Purkinje cell (primary cell): ENCODE measurements around the gene GPS2. TPM values are rescaled to one million over a fixed set of nuclear protein-coding genes. Genes with fewer than 3 reads are reported as not detected.

Experiments used
- polyA plus RNA-seq: library from polyadenylated mRNA; unstranded; fragments of >200 nt; fragmentation: Nextera tagmentation; gene quantifications from 2 replicates; pipeline ENCODE4 v1.2.1, GENCODE V29; 2014

The GPS2 gene
- polyA plus RNA-seq = 42.5 and 54.6 TPM in 2 replicates

GRCh38 chr17:7314719-7315569 lies at the start of gene GPS2:
Gene GPS2 (minus strand): TSS chr17:7315360. CDS start chr17:7315052, 308 bp downstream.

GRCh38 chr17:7355053-7355452 lies 39.9 kb upstream of the GPS2 start, which contains the start of gene TMEM95:
Gene TMEM95 (plus strand): TSS chr17:7355156. CDS start chr17:7355205, 49 bp downstream.

DNA sequence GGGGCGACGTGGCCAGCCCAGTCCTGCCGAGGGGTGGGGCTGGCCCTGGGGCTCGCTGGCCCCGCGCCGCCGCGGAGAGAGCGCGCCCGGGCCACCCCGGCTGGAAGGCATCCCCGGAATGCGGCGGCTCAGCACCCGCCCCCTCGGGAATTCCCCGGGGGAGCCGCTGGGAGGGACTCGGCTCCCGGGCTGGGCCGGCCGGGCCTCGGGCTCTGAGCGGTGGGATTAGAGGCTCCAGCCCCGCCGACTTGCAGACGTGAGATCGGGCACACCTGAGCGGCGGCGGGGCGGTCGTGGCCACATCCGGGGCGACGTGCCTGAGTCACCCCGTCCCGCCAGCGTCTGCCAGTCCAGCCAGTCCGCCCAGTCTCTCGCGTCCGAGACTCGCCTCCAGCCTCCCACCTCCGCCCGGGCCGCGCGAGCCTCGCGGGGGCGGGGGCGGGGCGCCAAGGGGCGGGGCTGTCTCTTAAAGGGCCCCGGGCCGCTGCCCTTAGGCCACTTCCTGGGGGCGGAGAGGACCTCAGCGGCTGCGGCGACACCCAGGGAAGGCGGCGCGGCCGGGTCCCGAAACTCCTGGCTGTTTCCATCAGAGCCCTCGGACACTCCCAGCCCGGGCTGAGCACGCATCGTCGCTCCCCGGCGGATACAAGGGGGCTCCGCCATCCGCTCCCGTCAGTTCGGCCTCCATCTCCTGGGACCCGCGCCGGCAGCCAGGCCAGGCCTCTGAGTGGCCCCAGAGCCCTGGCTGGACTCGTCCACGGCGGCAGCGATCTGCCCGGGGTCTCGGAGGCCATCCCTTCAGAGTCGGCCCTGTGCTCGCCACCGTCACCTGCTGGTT lies 36.7 kb upstream of the GPS2 start, which contains the start of gene KCTD11:
Gene KCTD11, plus strand, starts transcription at position 498 of the 838 bp plus-strand sequence.

GRCh38 chr17:7336240-7337175 lies 21.3 kb upstream of the GPS2 start, which contains the start of gene ACAP1:
Gene ACAP1 (plus strand): TSS chr17:7336529. CDS start chr17:7336735, 206 bp downstream.

DNA sequence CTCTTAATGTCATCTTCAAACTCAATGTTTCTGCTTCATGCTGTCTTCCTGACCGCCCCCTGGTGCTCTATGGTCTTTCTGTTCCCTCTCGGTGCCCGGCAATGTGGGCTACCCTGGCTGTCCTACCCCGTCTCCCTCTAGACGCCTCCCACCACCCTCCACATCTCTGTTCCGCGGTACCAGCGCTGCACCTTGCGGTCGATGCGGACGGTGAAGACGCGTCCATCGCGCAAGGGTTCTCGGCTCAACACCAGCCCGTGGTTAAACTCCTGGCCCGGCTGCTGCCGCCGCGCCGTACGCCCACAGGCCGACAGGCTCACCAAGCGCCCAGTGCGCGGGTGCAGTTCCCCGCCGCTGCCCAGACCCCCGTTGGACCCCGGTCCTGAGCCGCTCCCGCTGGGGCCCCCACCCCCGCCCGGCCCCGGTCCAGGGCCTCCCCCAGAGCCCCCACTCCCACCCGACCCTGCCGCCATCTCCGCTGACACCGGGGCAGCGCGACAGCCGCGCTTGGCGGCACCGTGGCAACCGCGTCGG lies 13.7 kb upstream of the GPS2 start, which contains the start of gene NEURL4:
Gene NEURL4, minus strand, starts transcription at position 496 of the 534 bp plus-strand sequence. Its CDS starts 23 bp downstream, at position 473.

GRCh38 chr17:7306911-7307685 lies 8.1 kb downstream of the GPS2 start, which contains the start of gene EIF5A:
Gene EIF5A (plus strand): TSS chr17:7307628. CDS start chr17:7309636, 2,008 bp downstream.

DNA sequence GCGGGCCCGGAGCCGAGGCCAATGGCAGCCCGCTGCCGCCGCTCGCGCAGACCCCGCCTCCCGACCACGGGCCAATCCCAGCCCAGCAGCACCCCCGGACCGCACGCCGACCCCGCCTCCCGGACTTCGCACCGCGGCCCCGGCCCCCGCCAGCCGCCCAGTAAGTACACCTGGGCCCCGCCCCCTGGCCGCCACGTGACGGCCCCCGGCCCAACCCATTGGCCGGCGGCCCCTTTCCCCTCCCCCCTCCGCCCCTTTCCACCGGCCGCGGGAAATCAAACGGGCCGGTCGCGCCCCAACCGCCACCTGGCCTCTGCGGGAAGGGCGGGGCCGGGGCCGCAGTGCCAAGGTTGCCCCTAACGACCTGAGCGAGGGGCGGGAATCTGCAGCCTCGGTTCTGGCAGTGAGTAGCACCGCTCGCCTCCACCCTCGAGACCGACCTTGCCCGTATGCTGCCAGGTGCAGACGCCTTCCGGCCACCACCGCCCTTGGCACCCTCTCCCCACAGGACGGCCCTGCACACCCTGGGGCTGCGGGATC lies 20.5 kb downstream of the GPS2 start, which contains the start of gene YBX2:
Gene YBX2, minus strand, starts transcription at position 26 of the 540 bp plus-strand sequence. CDS start 139 bp downstream, outside the sequence.

DNA sequence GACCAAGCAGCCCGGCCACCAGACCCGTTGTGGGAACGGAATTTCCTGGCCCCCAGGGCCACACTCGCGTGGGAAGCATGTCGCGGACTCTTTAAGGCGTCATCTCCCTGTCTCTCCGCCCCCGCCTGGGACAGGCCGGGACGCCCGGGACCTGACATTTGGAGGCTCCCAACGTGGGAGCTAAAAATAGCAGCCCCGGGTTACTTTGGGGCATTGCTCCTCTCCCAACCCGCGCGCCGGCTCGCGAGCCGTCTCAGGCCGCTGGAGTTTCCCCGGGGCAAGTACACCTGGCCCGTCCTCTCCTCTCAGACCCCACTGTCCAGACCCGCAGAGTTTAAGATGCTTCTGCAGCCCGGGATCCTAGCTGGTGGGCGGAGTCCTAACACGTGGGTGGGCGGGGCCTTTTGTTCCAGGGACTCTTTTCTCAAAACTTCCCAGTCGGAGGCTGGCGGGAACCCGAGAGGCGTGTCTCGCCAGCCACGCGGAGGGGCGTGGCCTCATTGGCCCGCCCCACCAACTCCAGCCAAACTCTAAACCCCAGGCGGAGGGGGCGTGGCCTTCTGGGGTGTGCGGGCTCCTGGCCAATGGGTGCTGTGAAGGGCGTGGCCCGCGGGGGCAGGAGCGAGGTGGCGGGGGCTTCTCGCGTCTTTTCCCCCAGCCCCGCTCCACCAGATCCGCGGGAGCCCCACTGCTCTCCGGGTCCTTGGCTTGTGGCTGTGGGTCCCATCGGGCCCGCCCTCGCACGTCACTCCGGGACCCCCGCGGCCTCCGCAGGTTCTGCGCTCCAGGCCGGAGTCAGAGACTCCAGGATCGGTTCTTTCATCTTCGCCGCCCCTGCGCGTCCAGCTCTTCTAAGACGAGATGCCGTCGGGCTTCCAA lies 33.8 kb downstream of the GPS2 start, which contains the start of gene SLC2A4:
Gene SLC2A4, plus strand, starts transcription at position 645 of the 879 bp plus-strand sequence. Its CDS starts 217 bp downstream, at position 862.

Other genes starting within 250 kb of the GPS2 start
- gene CLEC10A, start 235.1 kb downstream of the GPS2 start, polyA plus RNA-seq = not detected in 2 replicates
- gene ASGR2, start 200.5 kb downstream of the GPS2 start, polyA plus RNA-seq = 0.57 and 4.5 TPM in 2 replicates
- gene ASGR1, start 136.0 kb downstream of the GPS2 start, polyA plus RNA-seq = 1.7 and 5.0 TPM in 2 replicates
- 1.7 and 3.0 TPM in 2 replicates for gene DLG4, start 95.5 kb downstream of the GPS2 start, polyA plus RNA-seq
- 50.1 and 52.5 TPM in 2 replicates for gene ACADVL, start 95.4 kb downstream of the GPS2 start, polyA plus RNA-seq
- gene DVL2, start 80.8 kb downstream of the GPS2 start, polyA plus RNA-seq = 0.91 and 1.8 TPM in 2 replicates
- gene PHF23, start 75.9 kb downstream of the GPS2 start, polyA plus RNA-seq = 8.9 and 12.1 TPM in 2 replicates
- gene GABARAP, start 72.9 kb downstream of the GPS2 start, polyA plus RNA-seq = 235 and 613 TPM in 2 replicates
- gene CTDNEP1, start 63.6 kb downstream of the GPS2 start, polyA plus RNA-seq = 9.3 and 15.5 TPM in 2 replicates
- gene ELP5, start 63.1 kb downstream of the GPS2 start, polyA plus RNA-seq = 15.8 and 16.6 TPM in 2 replicates
- not detected in 2 replicates for gene CLDN7, start 52.9 kb downstream of the GPS2 start, polyA plus RNA-seq
- not detected in 2 replicates for gene SLC2A4, start 33.6 kb downstream of the GPS2 start, polyA plus RNA-seq
- gene YBX2, start 20.7 kb downstream of the GPS2 start, polyA plus RNA-seq = not detected in 2 replicates
- 41.6 and 47.0 TPM in 2 replicates for gene EIF5A, start 7.7 kb downstream of the GPS2 start, polyA plus RNA-seq
- gene NEURL4, start 14.0 kb upstream of the GPS2 start, polyA plus RNA-seq = 0.34 TPM in 1 of 2 replicates, not detected in the other
- 4.1 and 5.8 TPM in 2 replicates for gene ACAP1, start 21.2 kb upstream of the GPS2 start, polyA plus RNA-seq
- not detected in 2 replicates for gene KCTD11, start 36.8 kb upstream of the GPS2 start, polyA plus RNA-seq
- not detected in 2 replicates for gene TMEM95, start 39.8 kb upstream of the GPS2 start, polyA plus RNA-seq
- gene TNK1, start 65.7 kb upstream of the GPS2 start, polyA plus RNA-seq = 0.15 TPM in 1 of 2 replicates, not detected in the other
- 1.3 and 1.8 TPM in 2 replicates for gene PLSCR3, start 79.2 kb upstream of the GPS2 start, polyA plus RNA-seq
- gene TMEM256, start 88.7 kb upstream of the GPS2 start, polyA plus RNA-seq = 148 and 161 TPM in 2 replicates
- gene NLGN2, start 92.5 kb upstream of the GPS2 start, polyA plus RNA-seq = 6.6 and 13.0 TPM in 2 replicates
- gene SPEM1, start 105.0 kb upstream of the GPS2 start, polyA plus RNA-seq = not detected in 2 replicates
- not detected in 2 replicates for gene SPEM2, start 110.3 kb upstream of the GPS2 start, polyA plus RNA-seq
- not detected in 2 replicates for gene SPEM3, start 113.5 kb upstream of the GPS2 start, polyA plus RNA-seq
- not detected in 2 replicates for gene TMEM102, start 120.1 kb upstream of the GPS2 start, polyA plus RNA-seq
- 1.2 and 2.0 TPM in 2 replicates for gene FGF11, start 124.2 kb upstream of the GPS2 start, polyA plus RNA-seq
- 14.7 and 16.0 TPM in 2 replicates for gene CHRNB1, start 129.7 kb upstream of the GPS2 start, polyA plus RNA-seq
- gene ZBTB4, start 164.3 kb upstream of the GPS2 start, polyA plus RNA-seq = 9.2 and 9.5 TPM in 2 replicates
- gene SLC35G6, start 166.1 kb upstream of the GPS2 start, polyA plus RNA-seq = not detected in 2 replicates
- 6.4 and 7.7 TPM in 2 replicates for gene POLR2A, start 169.0 kb upstream of the GPS2 start, polyA plus RNA-seq
- 1.9 and 5.1 TPM in 2 replicates for gene TNFSF12, start 233.7 kb upstream of the GPS2 start, polyA plus RNA-seq
- 0.28 TPM in 1 of 2 replicates, not detected in the other for gene TNFSF13, start 243.4 kb upstream of the GPS2 start, polyA plus RNA-seq
- gene SENP3, start 246.6 kb upstream of the GPS2 start, polyA plus RNA-seq = 2.3 and 3.2 TPM in 2 replicates